NCI-H187 treated with DMSO at 0.1 percent for 48 hours (cell line): ENCODE measurements around the gene PTPRR.
"Not testable (repeated sequence)": the region's sequence is repeated elsewhere in the genome, so short reads cannot be mapped to it uniquely, and the experiment has no call there.

Source experiments
- DNase-seq: peaks from one replicate; lab custom pipeline; 2025; lab: John Stamatoyannopoulos, UW

The PTPRR gene

GRCh38 chr12:70747445-70748260 is 172.9 kb downstream of the PTPRR start:
- DNase-seq, result no peak

- DNase-seq, result no peak
Observed at GRCh38 chr12:70745048-70745447, 175.5 kb downstream of the PTPRR start.

GRCh38 chr12:70744178-70744577 is 176.4 kb downstream of the PTPRR start:
- DNase-seq, result no peak

- no peak for DNase-seq
Observed at GRCh38 chr12:70741256-70741655, 179.3 kb downstream of the PTPRR start.

- no peak for DNase-seq
Observed at GRCh38 chr12:70739756-70740155, 180.8 kb downstream of the PTPRR start.

GRCh38 chr12:70736351-70737133 is 184.0 kb downstream of the PTPRR start:
- no peak for DNase-seq

- DNase-seq, result not testable (repeated sequence)
Observed at GRCh38 chr12:70735197-70735596, 185.3 kb downstream of the PTPRR start.

- DNase-seq, result peak; percentile 24
Observed at GRCh38 chr12:70733385-70733784, 187.2 kb downstream of the PTPRR start.

GRCh38 chr12:70732287-70732686 is 188.3 kb downstream of the PTPRR start:
- DNase-seq, result no peak

GRCh38 chr12:70730675-70731180 is 189.8 kb downstream of the PTPRR start:
- DNase-seq, result no peak

- DNase-seq, result no peak
Observed at GRCh38 chr12:70724444-70724843, 196.1 kb downstream of the PTPRR start.

GRCh38 chr12:70722584-70723343 is 197.8 kb downstream of the PTPRR start:
- no peak for DNase-seq

GRCh38 chr12:70721656-70722357 is 198.7 kb downstream of the PTPRR start:
- no peak for DNase-seq

GRCh38 chr12:70721216-70721615 is 199.3 kb downstream of the PTPRR start:
- no peak for DNase-seq

GRCh38 chr12:70719672-70720420 is 200.7 kb downstream of the PTPRR start:
- DNase-seq, result no peak

GRCh38 chr12:70719071-70719470 is 201.5 kb downstream of the PTPRR start:
- DNase-seq, result no peak

GRCh38 chr12:70711831-70712230 is 208.7 kb downstream of the PTPRR start:
- DNase-seq, result no peak

GRCh38 chr12:70709022-70709421 is 211.5 kb downstream of the PTPRR start:
- DNase-seq, result no peak

- no peak for DNase-seq
Observed at GRCh38 chr12:70706611-70707010, 213.9 kb downstream of the PTPRR start.

- DNase-seq, result no peak
Observed at GRCh38 chr12:70698345-70698744, 222.2 kb downstream of the PTPRR start.
